GM12892 (cell line): ENCODE data around the gene HSPA9.

ENCODE experiments used
- POLR2A ChIP-seq: IDR thresholded peaks from 2 replicates; pipeline ENCODE4 v1.6.1; 2011; ENCODE audit warnings: low read depth, low read length, control low read depth
- POLR2AphosphoS5 ChIP-seq: IDR thresholded peaks from 2 replicates; pipeline ENCODE4 v1.6.1; 2011; ENCODE audit warnings: low read depth, low read length, control low read depth

DNA sequence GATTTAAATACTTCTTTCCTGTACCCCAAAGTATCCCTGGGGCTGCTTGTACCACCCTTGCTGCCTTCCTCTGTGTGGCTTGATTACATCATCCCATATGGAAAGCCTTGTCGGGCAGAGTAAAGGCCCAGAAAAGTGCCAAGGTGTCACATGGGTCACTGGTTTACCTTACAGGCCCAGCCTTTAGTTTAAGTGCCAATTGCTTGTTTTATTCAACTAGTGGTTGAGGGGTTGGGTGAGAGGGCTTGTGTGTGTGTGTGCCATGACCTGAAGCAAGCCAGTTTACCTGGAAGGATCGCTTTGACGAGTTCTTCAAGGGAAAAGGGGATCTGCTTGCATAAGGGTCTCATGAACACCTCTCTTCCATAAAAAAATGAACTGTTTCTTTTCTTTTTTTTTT is 7.8 kb upstream of the HSPA9 start:
- TF ChIP-seq POLR2AphosphoS5 (no peak), POLR2A (no peak)
